Stomach (tissue), 4 donors: Measurements from ENCODE around the gene ASTN2.

ENCODE experiments used
- CTCF ChIP-seq, 7 experiments: fragments of 450-650 bp in 4 of 7; fragments of 200-600 bp in 3 of 7; sonication (generic) in 3 of 7; IDR thresholded peaks; one replicate each; pipeline ENCODE4 v1.5.1; 2016 to 2019; ENCODE audit warnings: antibody characterized with exemption in 7 of 7, control low read depth in 2 of 7, mild to moderate bottlenecking in 1 of 7
- EP300 ChIP-seq: sonication (generic); formaldehyde crosslinking; IDR thresholded peaks from one replicate; pipeline ENCODE4 v1.6.1; 2017; ENCODE audit warnings: antibody characterized with exemption
- POLR2A ChIP-seq, 4 donors: fragments of 450-650 bp; IDR thresholded peaks; one replicate each; pipeline ENCODE4 v1.6.1; 2016; ENCODE audit warnings: antibody characterized with exemption in 4 of 4, control low read depth in 2 of 4, mild to moderate bottlenecking in 1 of 4, moderate library complexity in 1 of 4
- POLR2AphosphoS5 ChIP-seq, 3 donors: sonication (generic); formaldehyde crosslinking; IDR thresholded peaks; one replicate each; pipeline ENCODE4 v1.6.1; 2016; ENCODE audit warnings: antibody characterized with exemption in 3 of 3

DNA sequence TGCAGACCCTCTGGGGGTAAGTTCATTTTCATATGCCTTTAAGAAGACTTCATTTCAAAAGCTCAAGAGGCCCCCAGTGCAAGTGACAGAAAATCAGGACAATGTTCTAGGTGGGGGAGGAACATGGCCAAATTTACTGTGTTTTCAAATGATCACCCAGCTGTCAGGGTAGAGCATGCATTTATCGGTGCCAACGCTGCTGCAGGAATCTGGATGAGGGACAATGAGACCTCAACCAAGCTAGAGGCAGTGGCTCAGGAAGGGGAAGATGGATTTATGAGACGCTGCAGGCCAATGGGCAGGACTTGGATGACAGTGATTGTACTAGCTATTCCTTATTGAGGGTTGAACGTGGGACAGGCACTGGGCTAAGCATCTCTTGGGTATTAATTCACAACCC is 278.4 kb downstream of the ASTN2 start:
- no peak for TF ChIP-seq CTCF (IDR thresholded peaks at IDR 0.05)
- TF ChIP-seq EP300: no peak
- no peak for TF ChIP-seq POLR2A (IDR thresholded peaks at IDR 0.05)
- TF ChIP-seq POLR2AphosphoS5 (IDR thresholded peaks at IDR 0.05): no peak
